HAP-1 (cell line): ENCODE measurements around the gene FURIN.

Experiments
- DNase-seq, 2 experiments: peaks; one replicate each; pipeline ENCODE4 v3.0.0-alpha.2; 2016 to 2020; ENCODE audit warnings: low spot score in 2 of 2
- H3K27me3 ChIP-seq: fragments of 250-450 bp; sonication (Bioruptor Pico); 2 replicates; pipeline ENCODE4 v1.5.1; 2020; ENCODE audit warnings: low read depth, mild to moderate bottlenecking, moderate library complexity
- H3K36me3 ChIP-seq: fragments of 250-450 bp; sonication (Bioruptor Pico); replicated peaks from 2 replicates; pipeline ENCODE4 v1.5.1; 2020; ENCODE audit warnings: mild to moderate bottlenecking
- H3K4me1 ChIP-seq: fragments of 250-450 bp; sonication (Bioruptor Pico); 2 replicates; pipeline ENCODE4 v1.5.1; 2020; ENCODE audit warnings: mild to moderate bottlenecking
- H3K4me3 ChIP-seq: fragments of 250-450 bp; sonication (Bioruptor Pico); 2 replicates; pipeline ENCODE4 v1.5.1; 2020; ENCODE audit warnings: mild to moderate bottlenecking, moderate library complexity
- H3K9me3 ChIP-seq: fragments of 250-450 bp; sonication (Bioruptor Pico); 2 replicates; pipeline ENCODE4 v1.5.1; 2020; ENCODE audit warnings: mild to moderate bottlenecking, moderate library complexity
- in situ Hi-C: fragments of 300-500 bp; cut with MboI; formaldehyde crosslinking; loops from 3 replicates; pipeline ENCODE4 v1.14.3; 2020; ENCODE audit warnings: low sequenced_read_pairs, inconsistent platforms, mixed read lengths

Gene FURIN

GRCh38 chr15:90857337-90857736 is 11.1 kb upstream of the FURIN start:
- no peaks in the 10 kb centered on the region for H3K27me3 ChIP-seq
- no peak overlapping the region for H3K4me3 ChIP-seq
- H3K9me3 ChIP-seq: no peaks in the 10 kb centered on the region
- DNase-seq: no peak
- H3K4me1 ChIP-seq: no peaks in the 10 kb centered on the region
- in situ Hi-C loops: no loop called here
- H3K36me3 ChIP-seq: no peaks in the 10 kb centered on the region

- in situ Hi-C loops: no loop called here
- H3K9me3 ChIP-seq: no peaks in the 10 kb centered on the region
- H3K4me1 ChIP-seq: no peaks in the 10 kb centered on the region
- no peaks in the 10 kb centered on the region for H3K27me3 ChIP-seq
- DNase-seq: no peak
- no peaks in the 10 kb centered on the region for H3K36me3 ChIP-seq
- no peak overlapping the region for H3K4me3 ChIP-seq
Measured at GRCh38 chr15:90857883-90858443, 10.4 kb upstream of the FURIN start.

- DNase-seq: no peak
- no peaks in the 10 kb centered on the region for H3K36me3 ChIP-seq
- no peaks in the 10 kb centered on the region for H3K9me3 ChIP-seq
- H3K4me3 ChIP-seq: no peak overlapping the region
- in situ Hi-C loops: no loop called here
- no peaks in the 10 kb centered on the region for H3K4me1 ChIP-seq
- no peaks in the 10 kb centered on the region for H3K27me3 ChIP-seq
Measured at GRCh38 chr15:90859234-90860131, 8.9 kb upstream of the FURIN start.

GRCh38 chr15:90860450-90860849 is 7.9 kb upstream of the FURIN start:
- in situ Hi-C loops: no loop called here
- H3K4me1 ChIP-seq: no peaks in the 10 kb centered on the region
- no peak overlapping the region for H3K4me3 ChIP-seq
- no peaks in the 10 kb centered on the region for H3K36me3 ChIP-seq
- DNase-seq: no peak
- no peaks in the 10 kb centered on the region for H3K9me3 ChIP-seq
- H3K27me3 ChIP-seq: no peaks in the 10 kb centered on the region

GRCh38 chr15:90860942-90861675 is 7.3 kb upstream of the FURIN start:
- H3K4me3 ChIP-seq: no peak overlapping the region
- H3K4me1 ChIP-seq: peaks cover under 1% of the 10 kb centered on the region
- no peaks in the 10 kb centered on the region for H3K27me3 ChIP-seq
- H3K36me3 ChIP-seq: no peaks in the 10 kb centered on the region
- H3K9me3 ChIP-seq: no peaks in the 10 kb centered on the region
- DNase-seq: no peak
- in situ Hi-C loops: no loop called here

GRCh38 chr15:90862487-90862886 is 5.9 kb upstream of the FURIN start:
- in situ Hi-C loops: no loop called here
- Histone ChIP-seq H3K4me3 (no peak overlapping the region), H3K27me3 (no peaks in the 10 kb centered on the region), H3K9me3 (no peaks in the 10 kb centered on the region), H3K36me3 (no peaks in the 10 kb centered on the region), H3K4me1 (peaks cover 10% of the 10 kb centered on the region)
- no peak for DNase-seq

GRCh38 chr15:90862964-90863778 is 5.2 kb upstream of the FURIN start:
- H3K36me3 ChIP-seq: no peaks in the 10 kb centered on the region
- in situ Hi-C loops: no loop called here
- H3K27me3 ChIP-seq: no peaks in the 10 kb centered on the region
- H3K9me3 ChIP-seq: no peaks in the 10 kb centered on the region
- no peak overlapping the region for H3K4me3 ChIP-seq
- peaks cover 10% of the 10 kb centered on the region for H3K4me1 ChIP-seq
- DNase-seq: no peak

- in situ Hi-C loops: no loop called here
- no peaks in the 10 kb centered on the region for H3K36me3 ChIP-seq
- H3K4me1 ChIP-seq: peaks cover 11% of the 10 kb centered on the region
- no peaks in the 10 kb centered on the region for H3K9me3 ChIP-seq
- DNase-seq: no peak
- no peaks in the 10 kb centered on the region for H3K27me3 ChIP-seq
- no peak overlapping the region for H3K4me3 ChIP-seq
Measured at GRCh38 chr15:90863987-90864386, 4.4 kb upstream of the FURIN start.

GRCh38 chr15:90864507-90864906 is 3.9 kb upstream of the FURIN start:
- no peaks in the 10 kb centered on the region for H3K9me3 ChIP-seq
- H3K4me1 ChIP-seq: peaks cover 16% of the 10 kb centered on the region
- no peak overlapping the region for H3K4me3 ChIP-seq
- no peak for DNase-seq
- in situ Hi-C loops: no loop called here
- H3K27me3 ChIP-seq: no peaks in the 10 kb centered on the region
- no peaks in the 10 kb centered on the region for H3K36me3 ChIP-seq

- in situ Hi-C loops: no loop called here
- peaks cover 27% of the 10 kb centered on the region for H3K4me1 ChIP-seq
Measured at GRCh38 chr15:90865702-90866101, 2.7 kb upstream of the FURIN start.

GRCh38 chr15:90866161-90866715 is 2.1 kb upstream of the FURIN start:
- Histone ChIP-seq H3K9me3 (no peaks in the 10 kb centered on the region), H3K4me3 (no peak overlapping the region), H3K27me3 (no peaks in the 10 kb centered on the region), H3K36me3 (no peaks in the 10 kb centered on the region), H3K4me1 (peaks cover 27% of the 10 kb centered on the region)
- in situ Hi-C loops: no loop called here
- no peak for DNase-seq

More at GRCh38 chr15:90865702-90866101, 2.7 kb upstream of the FURIN start:
- Histone ChIP-seq H3K9me3 (no peaks in the 10 kb centered on the region), H3K4me3 (no peak overlapping the region), H3K36me3 (no peaks in the 10 kb centered on the region), H3K27me3 (no peaks in the 10 kb centered on the region)
- DNase-seq: no peak

- no peak for DNase-seq
- no peaks in the 10 kb centered on the region for H3K9me3 ChIP-seq
- no peak overlapping the region for H3K4me3 ChIP-seq
- in situ Hi-C loops: no loop called here
- H3K36me3 ChIP-seq: no peaks in the 10 kb centered on the region
- no peaks in the 10 kb centered on the region for H3K27me3 ChIP-seq
- H3K4me1 ChIP-seq: peaks cover 27% of the 10 kb centered on the region
Measured at GRCh38 chr15:90866800-90867199, 1.6 kb upstream of the FURIN start.

GRCh38 chr15:90869140-90869541 is 753 bp downstream of the FURIN start:
- no peaks in the 10 kb centered on the region for H3K9me3 ChIP-seq
- peaks cover 47% of the 10 kb centered on the region for H3K4me1 ChIP-seq
- H3K27me3 ChIP-seq: no peaks in the 10 kb centered on the region
- in situ Hi-C loops: no loop called here
- no peak for DNase-seq
- no peaks in the 10 kb centered on the region for H3K36me3 ChIP-seq
- H3K4me3 ChIP-seq: no peak overlapping the region
